GM21529 (cell line): ENCODE data around the gene ENPEP.
A peak's percentile ranks its signal among the peaks of the same experiment; 100 is the strongest.
"Not testable (repeated sequence)": the region's sequence is repeated elsewhere in the genome, so short reads cannot be mapped to it uniquely, and the experiment has no call there.

Experiments used
- ATAC-seq: cut with Tn5 transposase; IDR thresholded peaks from one replicate; pipeline ENCODE4 v1.9.1; 2021; ENCODE audit not compliant: unreplicated experiment

The ENPEP gene

GRCh38 chr4:110475881-110476818 lies at the start of gene ENPEP:
Gene ENPEP, plus strand, starts transcription at chr4:110476155. Its CDS starts 260 bp downstream, at chr4:110476415.
- ATAC-seq: no peak

GRCh38 chr4:110431805-110432204 lies 44.1 kb upstream of the ENPEP start:
- ATAC-seq: not testable (repeated sequence)

GRCh38 chr4:110437292-110437691 lies 38.7 kb upstream of the ENPEP start:
- not testable (repeated sequence) for ATAC-seq

- ATAC-seq: not testable (repeated sequence)
Measured at GRCh38 chr4:110439209-110439608, 36.7 kb upstream of the ENPEP start.

GRCh38 chr4:110442309-110442708 lies 33.6 kb upstream of the ENPEP start:
- no peak for ATAC-seq

GRCh38 chr4:110442788-110443187 lies 33.2 kb upstream of the ENPEP start:
- ATAC-seq: no peak

- ATAC-seq: no peak
Measured at GRCh38 chr4:110449947-110450346, 26.0 kb upstream of the ENPEP start.

GRCh38 chr4:110452546-110452945 lies 23.4 kb upstream of the ENPEP start:
- ATAC-seq: no peak

GRCh38 chr4:110454441-110454840 lies 21.5 kb upstream of the ENPEP start:
- no peak for ATAC-seq

GRCh38 chr4:110458494-110459266 lies 17.3 kb upstream of the ENPEP start:
- ATAC-seq: no peak

GRCh38 chr4:110460074-110460746 lies 15.7 kb upstream of the ENPEP start:
- no peak for ATAC-seq

GRCh38 chr4:110467400-110467799 lies 8.6 kb upstream of the ENPEP start:
- no peak for ATAC-seq

- ATAC-seq: no peak
Measured at GRCh38 chr4:110472583-110473329, 3.2 kb upstream of the ENPEP start.

- no peak for ATAC-seq
Measured at GRCh38 chr4:110474481-110474880, 1.5 kb upstream of the ENPEP start.

GRCh38 chr4:110475080-110475479 lies 875 bp upstream of the ENPEP start:
- not testable (repeated sequence) for ATAC-seq

- ATAC-seq: no peak
Measured at GRCh38 chr4:110477836-110478235, 1.9 kb downstream of the ENPEP start.

- ATAC-seq: no peak
Measured at GRCh38 chr4:110480031-110480549, 4.1 kb downstream of the ENPEP start.

- ATAC-seq: no peak
Measured at GRCh38 chr4:110480746-110481271, 4.9 kb downstream of the ENPEP start.

- ATAC-seq: no peak
Measured at GRCh38 chr4:110483516-110483915, 7.6 kb downstream of the ENPEP start.

- ATAC-seq: peak; percentile 99
Measured at GRCh38 chr4:110484029-110484428, 8.1 kb downstream of the ENPEP start.
